OCI-LY1 (cell line): ENCODE results near the gene SYT15.
A peak's percentile ranks its signal among the peaks of the same experiment; 100 is the strongest.

Experiments
- H2AFZ ChIP-seq: fragments of 200-600 bp; sonication (generic), shearing (Covaris generic); 2 replicates; pipeline ENCODE4 v1.6.0; 2014; ENCODE audit warnings: antibody characterized with exemption, mild to moderate bottlenecking, low read length
- H3F3A ChIP-seq: fragments of 200-600 bp; sonication (generic), shearing (Covaris generic); 2 replicates; pipeline ENCODE4 v1.6.0; 2014; ENCODE audit warnings: mild to moderate bottlenecking, antibody characterized with exemption, low read length, moderate library complexity; ENCODE audit not compliant: insufficient read depth
- H3K27ac ChIP-seq: fragments of 200-600 bp; sonication (generic); 2 replicates; pipeline ENCODE4 v1.5.1; 2014; ENCODE audit warnings: low read length, mixed run types, mild to moderate bottlenecking, low read depth; ENCODE audit not compliant: poor library complexity, severe bottlenecking
- H3K27me3 ChIP-seq: fragments of 200-600 bp; sonication (generic); 2 replicates; pipeline ENCODE4 v1.6.0; 2014; ENCODE audit warnings: antibody characterized with exemption, mild to moderate bottlenecking, low read length, moderate library complexity; ENCODE audit not compliant: insufficient read depth
- H3K36me3 ChIP-seq: fragments of 200-600 bp; sonication (generic); 2 replicates; pipeline ENCODE4 v1.6.1; 2014; ENCODE audit warnings: mild to moderate bottlenecking, antibody characterized with exemption, low read length, moderate library complexity, mixed read lengths; ENCODE audit not compliant: insufficient read depth
- H3K4me1 ChIP-seq: fragments of 200-600 bp; sonication (generic); 2 replicates; pipeline ENCODE4 v1.5.1; 2014; ENCODE audit warnings: mild to moderate bottlenecking, low read length, moderate library complexity; ENCODE audit not compliant: insufficient read depth, severe bottlenecking
- H3K4me2 ChIP-seq: fragments of 200-600 bp; sonication (generic), shearing (Covaris generic); 2 replicates; pipeline ENCODE4 v1.6.1; 2014; ENCODE audit warnings: low read length
- H3K4me3 ChIP-seq: fragments of 200-600 bp; sonication (generic); 2 replicates; pipeline ENCODE4 v1.5.1; 2014; ENCODE audit warnings: low read length, low read depth, mild to moderate bottlenecking, mixed read lengths; ENCODE audit not compliant: poor library complexity, severe bottlenecking
- H3K79me2 ChIP-seq: fragments of 200-600 bp; shearing (Covaris generic); 2 replicates; pipeline ENCODE4 v1.6.1; 2016; ENCODE audit warnings: mixed run types, low read length, mixed read lengths; ENCODE audit not compliant: insufficient read depth
- H3K9ac ChIP-seq: fragments of 200-600 bp; sonication (generic), shearing (Covaris generic); 2 replicates; pipeline ENCODE4 v1.6.1; 2014; ENCODE audit warnings: mild to moderate bottlenecking, low read length, mixed read lengths
- H3K9me2 ChIP-seq: fragments of 200-600 bp; sonication (generic), shearing (Covaris generic); 2 replicates; pipeline ENCODE4 v1.6.1; 2014; ENCODE audit warnings: low read depth, mild to moderate bottlenecking, low read length, mixed read lengths
- H3K9me3 ChIP-seq: fragments of 200-600 bp; shearing (Covaris generic); 2 replicates; pipeline ENCODE4 v1.6.1; 2014; ENCODE audit warnings: low read length, mixed read lengths
- H4K20me1 ChIP-seq: fragments of 200-600 bp; sonication (generic), shearing (Covaris generic); 2 replicates; pipeline ENCODE4 v1.6.0; 2016; ENCODE audit warnings: mild to moderate bottlenecking, low read length; ENCODE audit not compliant: insufficient read depth
- CTCF ChIP-seq: fragments of 200-600 bp; sonication (generic), shearing (Covaris generic); IDR thresholded peaks from 2 replicates; pipeline ENCODE4 v1.5.1; 2017; ENCODE audit warnings: mild to moderate bottlenecking, antibody characterized with exemption, low read length, moderate library complexity, mixed read lengths
- EZH2 ChIP-seq: fragments of 200-600 bp; sonication (generic), shearing (Covaris generic); IDR thresholded peaks from 2 replicates; pipeline ENCODE4 v1.8.0; 2017; ENCODE audit warnings: borderline replicate concordance, mixed run types, mild to moderate bottlenecking, antibody characterized with exemption, low read length, moderate library complexity, mixed read lengths

The SYT15 gene

GRCh38 chr10:46543466-46544377 lies 35.2 kb upstream of the SYT15 start:
- Histone ChIP-seq H3K79me2 (no peaks in the 10 kb centered on the region), H2AFZ (no peak overlapping the region), H3K9ac (no peak overlapping the region), H3F3A (no peaks in the 10 kb centered on the region), H3K4me1 (no peaks in the 10 kb centered on the region), H3K9me3 (no peaks in the 10 kb centered on the region), H3K36me3 (no peaks in the 10 kb centered on the region), H3K9me2 (no peaks in the 10 kb centered on the region), H3K4me3 (no peak overlapping the region), H3K27me3 (peaks cover 10% of the 10 kb centered on the region), H4K20me1 (no peaks in the 10 kb centered on the region), H3K27ac (no peak overlapping the region), H3K4me2 (no peak overlapping the region)
- TF ChIP-seq CTCF (no peak), EZH2 (no peak)

- H3K4me3 ChIP-seq: no peak overlapping the region
- no peaks in the 10 kb centered on the region for H3K9me2 ChIP-seq
- no peak overlapping the region for H3K27ac ChIP-seq
- H3K9ac ChIP-seq: no peak overlapping the region
- H3F3A ChIP-seq: no peaks in the 10 kb centered on the region
- H3K9me3 ChIP-seq: no peaks in the 10 kb centered on the region
- peaks cover 10% of the 10 kb centered on the region for H3K27me3 ChIP-seq
- no peak overlapping the region for H2AFZ ChIP-seq
- H3K79me2 ChIP-seq: no peaks in the 10 kb centered on the region
- peak; percentile 65 for TF ChIP-seq CTCF
- TF ChIP-seq EZH2: no peak
- no peak overlapping the region for H3K4me2 ChIP-seq
- H4K20me1 ChIP-seq: no peaks in the 10 kb centered on the region
- H3K4me1 ChIP-seq: no peaks in the 10 kb centered on the region
- H3K36me3 ChIP-seq: no peaks in the 10 kb centered on the region
Measured at GRCh38 chr10:46544989-46545791, 33.7 kb upstream of the SYT15 start.

- Histone ChIP-seq H2AFZ (no peak overlapping the region), H3K4me2 (no peak overlapping the region), H3K27ac (no peak overlapping the region), H3K36me3 (no peaks in the 10 kb centered on the region), H3K27me3 (peaks cover 10% of the 10 kb centered on the region), H3K4me3 (no peak overlapping the region), H4K20me1 (no peaks in the 10 kb centered on the region), H3K9me2 (no peaks in the 10 kb centered on the region), H3K9me3 (no peaks in the 10 kb centered on the region), H3K79me2 (no peaks in the 10 kb centered on the region), H3K9ac (no peak overlapping the region), H3F3A (no peaks in the 10 kb centered on the region), H3K4me1 (no peaks in the 10 kb centered on the region)
- TF ChIP-seq EZH2 (no peak), CTCF (no peak)
Measured at GRCh38 chr10:46545861-46546590, 32.9 kb upstream of the SYT15 start.
